ENCODE data around the gene CDC14B.

GRCh38 chr9:96604004-96604319, 15.7 kb downstream of the CDC14B start:
- TF ChIP-seq ATF2 (CRISPR knock-in tag; IDR thresholded peaks at IDR 0.05; ENCODE audit: borderline replicate concordance, low read depth), result no peak
- no peak for TF ChIP-seq ZNF396 (CRISPR knock-in tag; IDR thresholded peaks at IDR 0.05; ENCODE audit: borderline replicate concordance)
